IPS-NIHi7 (cell line): ENCODE data around the gene MBD4.
"Not testable (repeated sequence)": the region's sequence is repeated elsewhere in the genome, so short reads cannot be mapped to it uniquely, and the experiment has no call there.

Experiments used
- DNase-seq: peaks from one replicate; pipeline ENCODE4 v3.0.0; 2012; ENCODE audit warnings: mixed read lengths; ENCODE audit errors: extremely low spot score

Gene MBD4

GRCh38 chr3:129432036-129432435 lies 7.7 kb downstream of the MBD4 start:
- no peak for DNase-seq

GRCh38 chr3:129429602-129430001 lies 10.1 kb downstream of the MBD4 start:
- peak; percentile 23 for DNase-seq

GRCh38 chr3:129429080-129429451 lies 10.7 kb downstream of the MBD4 start:
- DNase-seq: no peak

- DNase-seq: peak; percentile 96
These were observed 11.2 kb downstream of the MBD4 start, which contains the start of gene EFCAB12 for GRCh38 chr3:129428376-129429079. Gene EFCAB12 (minus strand): TSS chr3:129428636. CDS start chr3:129428488, 148 bp downstream.

GRCh38 chr3:129428007-129428375 lies 11.8 kb downstream of the MBD4 start:
- DNase-seq: no peak

GRCh38 chr3:129425619-129426018 lies 14.1 kb downstream of the MBD4 start:
- DNase-seq: no peak

GRCh38 chr3:129425213-129425612 lies 14.5 kb downstream of the MBD4 start:
- DNase-seq: peak; percentile 32

- no peak for DNase-seq
These were observed 15.4 kb downstream of the MBD4 start for GRCh38 chr3:129424185-129424841.

- no peak for DNase-seq
These were observed 16.9 kb downstream of the MBD4 start for GRCh38 chr3:129422897-129423296.

- DNase-seq: no peak
These were observed 17.6 kb downstream of the MBD4 start for GRCh38 chr3:129421988-129422745.

GRCh38 chr3:129421236-129421883 lies 18.4 kb downstream of the MBD4 start:
- DNase-seq: no peak

GRCh38 chr3:129419476-129419875 lies 20.3 kb downstream of the MBD4 start:
- DNase-seq: no peak

- no peak for DNase-seq
These were observed 21.4 kb downstream of the MBD4 start for GRCh38 chr3:129418041-129418973.

GRCh38 chr3:129417326-129417725 lies 22.4 kb downstream of the MBD4 start:
- DNase-seq: no peak

- no peak for DNase-seq
These were observed 23.3 kb downstream of the MBD4 start for GRCh38 chr3:129416415-129416814.

- DNase-seq: no peak
These were observed 23.9 kb downstream of the MBD4 start for GRCh38 chr3:129415830-129416229.

GRCh38 chr3:129415378-129415777 lies 24.4 kb downstream of the MBD4 start:
- no peak for DNase-seq

- DNase-seq: no peak
These were observed 25.9 kb downstream of the MBD4 start for GRCh38 chr3:129413687-129414506.

- not testable (repeated sequence) for DNase-seq
These were observed 26.5 kb downstream of the MBD4 start for GRCh38 chr3:129413238-129413637.

- DNase-seq: no peak
These were observed 27.1 kb downstream of the MBD4 start for GRCh38 chr3:129412542-129413198.
